H1 (cell line): ENCODE measurements around the gene IL1A. TPM values are rescaled to one million over a fixed set of nuclear protein-coding genes. Genes with fewer than 3 reads are reported as not detected.

Source experiments
- CTCF ChIA-PET: fragments of 300-600 bp; sonication (Branson Sonifier 250); formaldehyde crosslinking; loops from one replicate; lab custom pipeline; 2021; ENCODE audit not compliant: partially characterized antibody; lab: Charles Lee
- POLR2A ChIA-PET: fragments of 300-600 bp; sonication (Branson Sonifier 250); formaldehyde crosslinking; loops from one replicate; lab custom pipeline; 2021; ENCODE audit warnings: inconsistent platforms; ENCODE audit not compliant: partially characterized antibody; lab: Charles Lee
- DNase-seq, 2 experiments: peaks; one replicate each; pipeline versions ENCODE4 v3.0.0 to v3.0.0-alpha.2; 2010 to 2022; ENCODE audit warnings: low spot score in 2 of 2, low read depth in 1 of 2, mixed read lengths in 1 of 2
- FAIRE-seq: peaks from 2 replicates; lab custom pipeline; 2011; peaks lifted over from hg19 to GRCh38; lab: Jason Lieb, UNC
- H2AFZ ChIP-seq: 2 replicates; pipeline ENCODE4 v1.8.1; 2012; ENCODE audit warnings: low read length, inconsistent platforms
- H2AK5ac ChIP-seq: 2 replicates; pipeline ENCODE4 v1.6.1; 2013; ENCODE audit warnings: low read depth, low read length
- H2BK120ac ChIP-seq: replicated peaks from 2 replicates; pipeline ENCODE3; 2013; ENCODE audit warnings: low read depth, low read length, inconsistent platforms
- H2BK12ac ChIP-seq: 2 replicates; pipeline ENCODE4 v1.6.1; 2013; ENCODE audit warnings: low read depth, low read length
- H2BK15ac ChIP-seq: 2 replicates; pipeline ENCODE4 v1.6.1; 2013; ENCODE audit warnings: low read length
- H2BK20ac ChIP-seq: 2 replicates; pipeline ENCODE4 v1.6.1; 2013; ENCODE audit warnings: low read length
- H2BK5ac ChIP-seq: 2 replicates; pipeline ENCODE4 v1.6.1; 2013; ENCODE audit warnings: low read depth, low read length
- H3K14ac ChIP-seq: 2 replicates; pipeline ENCODE4 v1.6.1; 2013; ENCODE audit warnings: inconsistent platforms; ENCODE audit not compliant: insufficient read length
- H3K18ac ChIP-seq: 2 replicates; pipeline ENCODE4 v1.6.1; 2013; ENCODE audit warnings: low read length; ENCODE audit errors: extremely low read depth
- H3K23ac ChIP-seq: 2 replicates; pipeline ENCODE4 v1.6.1; 2013; ENCODE audit warnings: inconsistent platforms; ENCODE audit not compliant: insufficient read length
- H3K23me2 ChIP-seq: 2 replicates; pipeline ENCODE4 v1.6.1; 2013; ENCODE audit warnings: low read depth, low read length
- H3K27ac ChIP-seq: 2 replicates; pipeline ENCODE4 v1.6.1; 2011; ENCODE audit warnings: low read depth, low read length, inconsistent platforms
- H3K27me3 ChIP-seq, 4 experiments: replicated peaks in 1 of 4; 1 replicate in 1 of 4; 2 replicates in 3 of 4; pipeline versions ENCODE4 v1.6.1 to v1.8.1; 2011 to 2013; ENCODE audit warnings: low read length in 3 of 4, mild to moderate bottlenecking in 3 of 4, inconsistent platforms in 2 of 4, mixed read lengths in 2 of 4, moderate library complexity in 1 of 4; ENCODE audit not compliant: control insufficient read depth in 3 of 4, insufficient read depth in 3 of 4; ENCODE audit errors: extremely low read depth in 1 of 4
- H3K36me3 ChIP-seq, 4 experiments: 2 replicates each; pipeline versions ENCODE4 v1.6.1 to v1.8.1; 2011 to 2013; ENCODE audit warnings: mild to moderate bottlenecking in 4 of 4, low read length in 3 of 4, moderate library complexity in 2 of 4, control low read depth in 1 of 4, inconsistent platforms in 1 of 4; ENCODE audit not compliant: insufficient read depth in 4 of 4, control insufficient read depth in 2 of 4
- H3K4ac ChIP-seq: replicated peaks from 2 replicates; pipeline ENCODE3; 2013; ENCODE audit warnings: low read length, low read depth, mixed read lengths, inconsistent platforms; ENCODE audit not compliant: insufficient read length
- H3K4me1 ChIP-seq, 4 experiments: replicated peaks in 1 of 4; 1 replicate in 1 of 4; 2 replicates in 3 of 4; pipeline versions ENCODE4 v1.6.1 to v1.8.1; 2011 to 2013; ENCODE audit warnings: low read length in 3 of 4, inconsistent platforms in 2 of 4, mixed read lengths in 1 of 4; ENCODE audit not compliant: insufficient read depth in 4 of 4, control insufficient read depth in 3 of 4
- H3K4me2 ChIP-seq, 2 experiments: 2 replicates each; pipeline versions ENCODE4 v1.6.1 to v1.8.1; 2011 to 2013; ENCODE audit warnings: low read depth in 2 of 2, low read length in 2 of 2, control low read depth in 1 of 2, inconsistent platforms in 1 of 2, mild to moderate bottlenecking in 1 of 2; ENCODE audit not compliant: insufficient read depth in 1 of 2
- H3K4me3 ChIP-seq, 4 experiments: fragments of 200-600, 300-600 bp in 1 of 4; sonication (generic), shearing (Covaris generic), sonication (Bioruptor Twin) in 1 of 4; 2 replicates each; pipeline versions ENCODE4 v1.5.1 to v1.8.1; 2011 to 2016; ENCODE audit warnings: low read length in 4 of 4, low read depth in 3 of 4, control low read depth in 2 of 4, inconsistent platforms in 2 of 4, mild to moderate bottlenecking in 2 of 4, mixed read lengths in 1 of 4, moderate library complexity in 1 of 4; ENCODE audit not compliant: insufficient read depth in 2 of 4; ENCODE audit errors: extremely low read depth in 1 of 4
- H3K56ac ChIP-seq: replicated peaks from 2 replicates; pipeline ENCODE3; 2013; ENCODE audit warnings: low read depth, mild to moderate bottlenecking, mixed read lengths, low read length, inconsistent platforms; ENCODE audit not compliant: insufficient read length
- H3K79me1 ChIP-seq: 2 replicates; pipeline ENCODE4 v1.6.1; 2013; ENCODE audit warnings: low read depth, low read length, control low read depth
- H3K79me2 ChIP-seq, 2 experiments: 2 replicates each; pipeline versions ENCODE4 v1.6.1 to v1.8.1; 2012 to 2013; ENCODE audit warnings: low read length in 2 of 2, mild to moderate bottlenecking in 2 of 2, inconsistent platforms in 1 of 2; ENCODE audit not compliant: insufficient read depth in 2 of 2, control insufficient read depth in 1 of 2
- H3K9ac ChIP-seq, 4 experiments: replicated peaks in 1 of 4; 1 replicate in 1 of 4; 2 replicates in 3 of 4; pipeline versions ENCODE4 v1.6.1 to v1.8.1; 2011 to 2013; ENCODE audit warnings: low read depth in 3 of 4, low read length in 3 of 4, control low read depth in 2 of 4, mild to moderate bottlenecking in 2 of 4, moderate library complexity in 2 of 4, inconsistent platforms in 1 of 4; ENCODE audit errors: extremely low read depth in 1 of 4
- H3K9me3 ChIP-seq, 2 experiments: 2 replicates each; pipeline versions ENCODE4 v1.6.1 to v1.8.1; 2012 to 2013; ENCODE audit warnings: mild to moderate bottlenecking in 2 of 2, moderate library complexity in 2 of 2, control low read depth in 1 of 2, inconsistent platforms in 1 of 2, low read depth in 1 of 2, low read length in 1 of 2, mixed read lengths in 1 of 2; ENCODE audit not compliant: insufficient read depth in 2 of 2
- H4K20me1 ChIP-seq, 2 experiments: replicated peaks in 1 of 2; 2 replicates each; pipeline versions ENCODE3 to v1.8.1; 2011 to 2013; ENCODE audit warnings: inconsistent platforms in 2 of 2, low read length in 2 of 2, mild to moderate bottlenecking in 1 of 2; ENCODE audit not compliant: insufficient read depth in 2 of 2, control insufficient read depth in 1 of 2
- H4K5ac ChIP-seq: 2 replicates; pipeline ENCODE4 v1.6.1; 2013; ENCODE audit warnings: low read length, low read depth, mixed read lengths, inconsistent platforms; ENCODE audit not compliant: insufficient read length
- H4K8ac ChIP-seq: 2 replicates; pipeline ENCODE4 v1.8.0; 2013; ENCODE audit warnings: mild to moderate bottlenecking, moderate library complexity, low read length, inconsistent platforms; ENCODE audit not compliant: insufficient read depth; ENCODE audit errors: extremely low read depth
- H4K91ac ChIP-seq: replicated peaks from 2 replicates; pipeline ENCODE3; 2013; ENCODE audit warnings: low read length, mixed read lengths, inconsistent platforms; ENCODE audit not compliant: insufficient read length
- EP300 ChIP-seq, 2 experiments: IDR thresholded peaks; 1 replicate in 1 of 2; 2 replicates in 1 of 2; pipeline ENCODE4 v1.6.1; 2011 to 2012; ENCODE audit warnings: low read depth in 2 of 2, low read length in 2 of 2, mild to moderate bottlenecking in 2 of 2, borderline replicate concordance in 1 of 2, inconsistent platforms in 1 of 2, moderate library complexity in 1 of 2
- EZH2 ChIP-seq: fragments of 200-600 bp; sonication (generic); IDR thresholded peaks from 2 replicates; pipeline ENCODE4 v1.7.1; 2012; ENCODE audit warnings: low read depth, mild to moderate bottlenecking, moderate library complexity, low read length, inconsistent platforms; ENCODE audit not compliant: severe bottlenecking
- KDM1A ChIP-seq: fragments of 200-600, 300-600 bp; sonication (generic); IDR thresholded peaks from 2 replicates; pipeline ENCODE4 v1.7.1; 2016; ENCODE audit warnings: mild to moderate bottlenecking, low read length, borderline replicate concordance
- POU5F1 ChIP-seq: IDR thresholded peaks from 2 replicates; pipeline ENCODE4 v1.6.1; 2011; ENCODE audit warnings: low read depth, mild to moderate bottlenecking, low read length, moderate library complexity
- SP1 ChIP-seq: IDR thresholded peaks from 2 replicates; pipeline ENCODE4 v1.6.1; 2011; ENCODE audit warnings: low read depth, low read length
- SRF ChIP-seq: IDR thresholded peaks from 2 replicates; pipeline ENCODE4 v1.6.1; 2011; ENCODE audit warnings: mild to moderate bottlenecking, low read depth, low read length, moderate library complexity
- WGBS, 2 experiments: shearing (Covaris generic) in 1 of 2; methylation state at CpG; one replicate each; pipeline versions ENCODE4 v1.1.6 to v1.1.7; 2013 to 2015; ENCODE audit warnings: low lambda C conversion rate in 2 of 2, mixed read lengths in 2 of 2, inconsistent platforms in 1 of 2, low coverage in 1 of 2, missing lambda C conversion rate in 1 of 2; ENCODE audit not compliant: insufficient replicate concordance in 2 of 2, insufficient coverage in 1 of 2, insufficient read length in 1 of 2; ENCODE audit errors: extremely low coverage in 1 of 2, missing lambda C conversion rate in 1 of 2; 5-methylcytosine and 5-hydroxymethylcytosine counted together
- polyA plus RNA-seq, 7 experiments: library from polyadenylated mRNA; depleted of rRNA in 3 of 7; stranded (reverse) in 5 of 7; unstranded in 2 of 7; fragments of >200 nt in 5 of 7; fragments of 200-250 nt in 2 of 7; gene quantifications; 1 replicate in 5 of 7; 2 replicates in 1 of 7; 4 replicates in 1 of 7; pipeline versions ENCODE4 v1.2.1 to v1.2.3, GENCODE V29; 2011 to 2013; ENCODE audit warnings: missing spikeins in 2 of 7, mixed read lengths in 2 of 7
- total RNA-seq: library from RNA; stranded (reverse); fragmentation: NEBNext Ultra II Directional; extraction: Animal tissue kit (Norgen Biotek cat#: 25700); gene quantifications from 2 replicates; pipeline ENCODE4 v1.2.1, GENCODE V29; 2021

Gene IL1A
- total and polyA plus RNA-seq, 2 of the 8 experiments (the other 6 are each of a cell fraction or from before 2014, with no cell fraction given) = 0.32 to 0.74 TPM

DNA sequence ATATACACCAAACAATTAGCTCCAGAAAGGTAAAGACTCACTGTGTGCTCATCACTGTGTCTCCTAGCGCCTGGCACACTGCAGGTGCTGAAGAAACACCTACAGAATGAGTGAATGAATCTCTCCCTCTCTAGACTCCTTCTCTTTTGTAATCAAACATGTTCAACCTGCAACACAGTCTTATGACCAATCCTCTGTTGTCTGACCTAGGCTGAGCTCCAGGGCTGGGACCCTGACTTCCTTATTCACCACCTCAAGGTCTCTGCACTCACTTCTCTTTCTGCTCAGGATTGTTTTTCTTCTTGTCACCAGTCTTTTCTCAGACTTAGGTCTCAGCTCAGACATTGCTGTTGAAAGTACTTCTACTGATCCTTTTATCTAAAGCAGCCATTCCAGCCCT is 29.7 kb downstream of the IL1A start:
- Histone ChIP-seq H2BK12ac (no peak overlapping the region), H3K9me3 (no peaks in the 10 kb centered on the region), H3K4ac (no peak overlapping the region), H3K23ac (no peak overlapping the region), H4K91ac (no peak overlapping the region), H3K4me2 (no peak overlapping the region), H4K8ac (no peak overlapping the region), H3K18ac (no peak overlapping the region), H3K27me3 (no peaks in the 10 kb centered on the region), H2AK5ac (no peak overlapping the region), H2AFZ (no peak overlapping the region), H2BK20ac (no peak overlapping the region), H3K56ac (no peak overlapping the region), H3K9ac (no peak overlapping the region), H2BK120ac (no peak overlapping the region), H3K4me3 (no peak overlapping the region), H3K36me3 (peaks cover 4 to 60% (median 35%) of the 10 kb centered on the region in 4 experiments; a peak in 7 of 8 replicates), H3K4me1 (no peaks in the 10 kb centered on the region), H4K5ac (no peak overlapping the region), H2BK5ac (no peak overlapping the region), H3K14ac (no peak overlapping the region), H3K79me2 (no peaks in the 10 kb centered on the region), H3K23me2 (0 out of 2 replicates have a peak, but pooled peaks cover 1% of the 10 kb centered on the region), H3K27ac (no peak overlapping the region), H3K79me1 (peaks cover 2% of the 10 kb centered on the region; the same call in 1 of the 2 replicates), H4K20me1 (peaks cover 1 to 2% of the 10 kb centered on the region in 2 experiments), H2BK15ac (no peak overlapping the region)
- TF ChIP-seq SRF (no peak), KDM1A (no peak), EZH2 (no peak), EP300 (IDR thresholded peaks at IDR 0.05; ENCODE audit: borderline replicate concordance in 1 of 2, low read depth in 2 of 2, low read length in 2 of 2) (no peak), SP1 (no peak), POU5F1 (no peak)
- FAIRE-seq = no peak
- CTCF ChIA-PET = interaction anchor here (1.1 to 9.8 kb wide), 3 partner anchors 13 to 205 kb away, joined by 3 to 178 read pairs (median 4); no protein-coding TSS in a partner anchor
- WGBS, 2 experiments = 87% methylated on average over 1 of the region's 1 CpG; no CpG with 5 or more reads in 1 of the 2 experiments
- DNase-seq = no peak
- POLR2A ChIA-PET = no interaction called here
